Measurements from ENCODE around the gene LHFPL6.
A peak's percentile ranks its signal among the peaks of the same experiment; 100 is the strongest.

LHFPL6 gene

GRCh38 chr13:39590466-39591036 is 12.4 kb downstream of the LHFPL6 start:
- DNase-seq = no peak

DNA sequence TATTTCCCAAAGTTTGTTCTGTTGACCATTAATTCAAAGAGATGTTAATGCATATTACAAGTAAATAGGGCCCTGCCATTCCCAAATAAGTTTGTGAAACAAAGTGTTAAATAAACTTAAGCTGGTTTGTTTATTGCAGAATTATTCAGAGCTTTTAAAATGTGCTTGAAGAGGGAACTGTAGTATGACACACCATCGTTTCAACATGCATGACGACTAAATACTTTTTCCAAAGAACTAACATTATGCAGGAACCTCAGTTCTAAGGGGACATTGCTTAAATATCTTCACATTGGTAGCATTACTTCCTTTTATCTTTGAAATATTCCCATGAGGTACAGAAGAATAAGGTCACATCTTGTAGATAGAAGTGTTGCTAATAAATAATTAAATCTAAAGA is 14.6 kb downstream of the LHFPL6 start:
- DNase-seq = no peak

GRCh38 chr13:39587939-39588338 is 15.1 kb downstream of the LHFPL6 start:
- no peak for DNase-seq

- DNase-seq = no peak
These were observed 15.9 kb downstream of the LHFPL6 start for GRCh38 chr13:39586958-39587605.

DNA sequence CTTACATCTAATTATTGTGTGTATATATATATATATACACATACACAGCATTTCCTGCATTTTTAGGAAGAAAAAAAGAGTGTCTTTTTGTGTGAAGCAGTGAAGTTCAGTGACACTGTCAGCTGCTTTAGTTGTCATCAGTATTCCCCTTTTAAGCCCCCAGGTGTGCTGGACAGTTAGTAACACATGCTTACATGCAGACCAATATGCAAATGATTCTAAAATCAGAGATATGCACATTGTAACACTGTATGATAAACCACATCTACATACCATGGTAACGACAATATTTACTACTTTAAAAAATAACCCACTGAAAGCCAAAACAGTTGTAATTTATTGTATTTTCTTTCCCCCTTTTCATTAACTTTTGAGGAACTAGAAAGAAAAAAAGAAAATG is 16.8 kb downstream of the LHFPL6 start:
- DNase-seq = no peak

GRCh38 chr13:39585219-39585618 is 17.8 kb downstream of the LHFPL6 start:
- no peak for DNase-seq

DNA sequence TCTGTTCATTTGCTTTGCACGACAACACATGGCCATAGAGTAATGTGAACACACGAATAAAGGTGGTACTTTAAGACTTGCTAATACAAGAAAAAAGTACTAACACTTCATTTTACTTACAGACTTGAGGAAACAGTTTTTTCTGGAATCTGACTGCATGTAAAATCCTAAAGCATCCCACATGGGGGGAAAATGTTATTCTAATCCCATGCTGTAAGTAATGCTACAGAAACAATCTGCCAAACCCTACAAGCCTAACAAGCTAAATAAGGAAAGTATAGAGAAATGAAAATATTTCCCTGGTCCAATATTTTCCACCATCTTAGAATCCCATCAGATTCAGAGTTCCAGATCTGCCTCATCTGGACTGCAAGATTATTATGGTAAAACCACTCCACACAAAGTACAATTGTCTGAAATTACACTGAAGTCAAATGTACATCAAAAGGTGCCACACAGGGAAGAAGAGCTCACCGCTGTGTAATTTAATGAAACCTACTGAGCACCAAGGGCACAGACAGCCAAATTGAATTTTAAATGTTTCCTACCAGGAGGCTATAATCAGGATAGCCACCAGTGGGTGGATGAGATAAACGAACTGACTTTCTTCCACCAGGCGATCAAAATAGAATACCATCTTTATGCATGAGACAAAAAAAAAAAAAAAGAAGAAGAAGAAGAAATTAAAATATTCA is 22.0 kb downstream of the LHFPL6 start:
- DNase-seq = no peak

DNA sequence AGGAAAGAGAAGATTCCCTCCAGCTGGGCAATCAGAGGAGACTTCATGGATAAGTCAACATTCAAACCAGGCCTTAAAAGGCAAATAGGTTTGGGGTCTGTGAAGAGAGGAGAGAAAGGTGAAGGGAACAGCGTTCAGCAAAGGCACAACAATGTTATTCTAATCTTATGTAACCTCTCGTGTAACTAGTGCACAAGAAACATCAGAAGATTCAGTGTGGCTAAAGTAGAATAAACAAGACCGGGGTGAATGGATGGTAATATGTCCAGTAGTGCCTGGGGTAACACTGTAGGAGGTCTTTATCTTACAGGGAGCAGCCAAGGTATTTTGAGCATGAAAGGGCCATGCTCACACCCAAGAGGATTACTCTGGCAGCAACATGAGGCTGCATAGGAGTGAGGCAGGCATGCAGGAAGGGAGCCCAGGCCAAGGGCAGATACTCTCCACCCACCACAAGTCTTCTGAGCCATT is 24.1 kb downstream of the LHFPL6 start:
- DNase-seq = no peak

DNA sequence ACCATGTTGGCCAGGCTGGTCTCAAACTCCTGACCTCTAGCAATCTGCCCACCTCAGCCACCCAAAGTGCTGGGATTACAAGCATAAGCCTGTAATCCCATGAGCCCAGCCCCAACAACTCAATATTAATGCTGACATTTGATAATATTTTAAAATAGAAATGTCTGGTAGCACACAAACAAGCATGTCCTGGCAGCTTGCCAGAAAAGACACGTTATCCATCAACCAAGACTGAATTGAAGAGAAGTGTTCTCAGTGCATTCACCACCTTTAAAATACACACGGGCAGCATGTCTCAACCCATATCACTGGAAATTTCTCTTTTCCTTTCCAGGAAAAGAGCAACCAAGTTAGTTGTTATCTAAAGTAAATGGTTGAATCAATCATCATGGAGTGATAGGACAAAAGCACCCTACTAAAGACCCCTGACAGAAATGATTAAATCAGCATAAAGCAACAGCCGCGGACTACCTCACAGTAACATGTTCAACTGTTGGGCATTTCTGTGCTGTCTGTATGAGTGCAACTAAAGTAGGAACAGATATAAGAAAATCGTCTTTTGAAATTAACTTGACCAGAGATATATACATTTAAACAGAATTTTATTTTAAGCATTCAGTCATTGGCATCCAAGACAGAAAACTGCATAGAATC is 25.0 kb downstream of the LHFPL6 start:
- DNase-seq = no peak

DNA sequence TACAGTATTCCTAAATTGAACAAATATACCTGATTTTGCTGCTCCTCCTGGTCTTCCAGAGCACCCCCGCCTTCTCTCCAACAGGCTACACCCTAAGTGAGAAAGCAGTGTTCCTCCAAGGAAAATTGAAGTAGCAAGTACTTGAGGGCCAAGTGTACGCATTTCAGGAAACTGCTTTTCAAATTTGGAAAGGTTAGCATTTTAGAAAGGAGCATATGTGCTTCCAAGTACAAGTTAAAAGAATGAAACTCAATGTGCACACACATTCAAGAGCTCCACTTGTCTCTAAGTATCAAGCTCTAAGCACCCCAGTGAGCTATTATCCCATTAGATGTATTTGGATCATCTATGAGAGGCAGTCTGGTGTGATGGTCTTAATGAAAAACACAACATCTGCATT is 25.8 kb downstream of the LHFPL6 start:
- no peak for DNase-seq

GRCh38 chr13:39575641-39576238 is 27.3 kb downstream of the LHFPL6 start:
- DNase-seq = no peak

DNA sequence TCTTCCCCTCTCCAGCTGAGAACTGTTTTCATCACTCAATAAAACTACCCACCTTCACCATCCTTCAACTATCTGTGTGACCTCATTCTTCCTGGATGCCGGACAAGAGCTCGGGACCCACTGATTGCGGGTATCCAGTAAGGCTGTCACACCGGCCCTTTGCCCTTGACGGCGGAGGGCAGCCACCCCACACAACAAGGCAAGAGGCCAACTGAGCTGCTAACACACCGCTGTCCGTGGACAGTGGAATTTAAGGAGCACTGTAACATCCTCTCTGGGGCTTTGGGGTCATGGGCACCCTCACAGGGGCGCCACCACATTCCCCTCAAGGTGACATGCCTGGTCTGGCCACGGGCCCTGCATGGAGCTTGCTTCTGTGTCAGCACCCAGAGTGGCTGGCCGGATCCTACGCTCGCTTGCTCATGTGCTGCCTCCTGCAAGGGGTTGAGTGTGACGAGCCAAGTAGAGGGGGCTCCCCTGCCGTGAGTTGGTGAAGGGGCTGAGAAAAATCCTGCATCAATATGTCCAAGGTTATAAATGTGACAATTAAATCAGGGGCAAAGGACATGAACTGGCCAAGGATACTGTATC is 31.4 kb downstream of the LHFPL6 start:
- no peak for DNase-seq

DNA sequence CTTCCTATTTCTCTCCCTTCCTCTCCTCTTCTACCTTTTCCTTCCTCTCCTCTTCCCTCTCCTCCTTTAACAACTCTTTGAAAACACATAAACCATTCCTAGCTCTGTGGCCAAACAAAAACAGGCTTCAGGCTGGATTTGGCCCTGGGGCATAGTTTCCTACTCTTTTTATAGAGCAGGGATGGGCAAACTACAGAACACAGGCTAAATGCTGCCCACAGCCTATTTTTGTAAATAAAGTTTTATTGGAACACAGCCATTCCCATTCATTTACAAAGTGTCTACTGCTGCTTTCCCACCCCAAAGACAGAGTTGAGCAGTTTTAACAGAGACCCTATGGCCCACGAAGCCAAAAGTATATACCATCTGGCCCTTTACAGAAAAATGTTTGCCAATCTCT is 35.4 kb downstream of the LHFPL6 start:
- DNase-seq = no peak

GRCh38 chr13:39566216-39566869 is 36.6 kb downstream of the LHFPL6 start:
- no peak for DNase-seq

GRCh38 chr13:39565036-39565949 is 37.7 kb downstream of the LHFPL6 start:
- DNase-seq = peak; percentile 58 to 77 (median 63)

DNA sequence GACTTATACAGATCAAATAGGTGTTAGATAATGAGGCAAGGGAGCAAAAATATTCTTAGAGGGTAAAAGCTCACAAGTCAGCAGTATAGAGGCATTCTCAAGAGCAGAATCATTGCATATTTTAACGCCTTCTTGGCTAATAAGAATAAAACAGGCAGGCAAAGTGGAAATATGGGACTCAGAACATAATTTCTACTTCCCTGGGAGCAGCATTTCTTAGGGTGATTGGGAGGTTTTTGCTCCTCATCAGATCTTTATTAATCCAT is 39.6 kb downstream of the LHFPL6 start:
- no peak for DNase-seq

- no peak for DNase-seq
These were observed 41.0 kb downstream of the LHFPL6 start for GRCh38 chr13:39561971-39562370.

DNA sequence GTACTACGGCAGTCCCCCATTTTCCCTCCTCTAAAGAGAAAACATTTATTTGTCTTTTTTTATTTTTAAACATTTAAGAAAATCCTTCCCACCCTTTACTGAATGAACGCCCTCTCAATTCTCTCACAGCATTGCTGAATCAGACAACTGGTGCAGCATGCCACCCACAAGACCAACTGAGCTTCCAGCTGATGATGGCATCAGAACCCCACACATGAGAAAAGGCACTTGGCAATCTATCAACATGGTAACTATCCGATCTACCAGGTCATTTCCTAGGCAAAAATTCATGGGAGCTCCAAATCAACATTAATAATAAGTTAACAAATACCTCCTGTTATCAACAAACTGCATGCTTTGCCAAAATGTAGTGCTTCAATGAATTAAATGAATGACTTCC is 43.1 kb downstream of the LHFPL6 start:
- DNase-seq = no peak

GRCh38 chr13:39557285-39557955 is 45.6 kb downstream of the LHFPL6 start:
- no peak for DNase-seq

DNA sequence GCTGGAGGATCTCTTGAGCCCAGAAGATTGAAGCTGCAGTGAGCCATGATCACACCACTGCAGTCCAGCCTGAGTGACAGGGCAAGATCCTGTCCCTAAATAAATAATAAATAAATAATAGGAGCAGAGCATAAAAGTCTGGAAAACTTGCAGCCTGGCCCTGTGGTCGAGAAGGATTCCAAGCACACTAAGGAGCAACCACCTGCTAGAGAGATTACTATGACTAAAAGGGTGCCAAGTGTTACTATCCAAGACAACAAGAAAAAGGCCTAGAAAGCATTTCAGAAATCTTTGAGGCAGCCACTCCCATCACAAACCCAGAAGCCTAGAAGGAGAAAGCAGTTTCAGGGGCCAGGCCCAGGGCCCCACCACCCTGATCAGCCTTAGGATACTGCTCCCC is 46.1 kb downstream of the LHFPL6 start:
- DNase-seq = no peak

DNA sequence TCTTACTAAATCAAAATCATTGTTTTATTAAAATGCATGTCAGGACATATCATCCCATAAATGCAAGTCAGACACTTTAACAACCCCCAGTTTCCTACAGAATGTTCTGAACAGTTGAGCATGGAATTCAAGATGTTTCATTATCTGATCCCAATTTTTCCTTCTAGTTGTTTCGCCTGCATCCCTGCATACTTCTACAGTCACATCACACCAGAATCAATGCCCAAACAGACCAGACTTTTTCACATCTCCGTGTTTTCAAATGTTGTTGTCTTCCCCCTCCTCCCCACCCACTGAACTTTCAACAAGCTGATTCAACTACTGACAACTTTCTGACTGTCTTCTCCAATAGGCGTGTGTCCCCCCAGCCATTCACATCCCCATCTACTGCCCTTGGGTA is 48.6 kb downstream of the LHFPL6 start:
- DNase-seq = no peak
